Endothelial cell (in vitro differentiated cells): ENCODE measurements around the gene NKD1. TPM values are rescaled to one million over a fixed set of nuclear protein-coding genes. Genes with fewer than 3 reads are reported as not detected.

ENCODE experiments used
- DNase-seq: peaks from one replicate; pipeline ENCODE4 v3.0.0; 2021; ENCODE audit warnings: low spot score
- H3K27ac Mint-ChIP-seq: one replicate; pipeline ENCODE4 v1.8.0; 2021; ENCODE audit warnings: mixed read lengths, inconsistent platforms; ENCODE audit not compliant: unreplicated experiment
- H3K27me3 Mint-ChIP-seq: one replicate; pipeline ENCODE4 v1.8.0; 2021; ENCODE audit warnings: mild to moderate bottlenecking, moderate library complexity, mixed read lengths, inconsistent platforms; ENCODE audit not compliant: unreplicated experiment
- H3K36me3 Mint-ChIP-seq: one replicate; pipeline ENCODE4 v1.8.0; 2021; ENCODE audit warnings: mild to moderate bottlenecking, low read depth, mixed read lengths, inconsistent platforms; ENCODE audit not compliant: unreplicated experiment
- H3K4me1 Mint-ChIP-seq: one replicate; pipeline ENCODE4 v1.8.0; 2021; ENCODE audit warnings: mild to moderate bottlenecking, mixed read lengths, inconsistent platforms; ENCODE audit not compliant: unreplicated experiment
- H3K4me3 Mint-ChIP-seq: one replicate; pipeline ENCODE4 v1.8.0; 2021; ENCODE audit warnings: mild to moderate bottlenecking, mixed read lengths, inconsistent platforms; ENCODE audit not compliant: unreplicated experiment
- H3K9me3 Mint-ChIP-seq: one replicate; pipeline ENCODE4 v1.8.0; 2021; ENCODE audit warnings: mixed read lengths, inconsistent platforms; ENCODE audit not compliant: unreplicated experiment
- CTCF ChIP-seq: fragments of 200-600 bp; sonication (generic); IDR thresholded peaks from one replicate; pipeline ENCODE4 v1.5.0; 2021; ENCODE audit warnings: antibody characterized with exemption; ENCODE audit not compliant: unreplicated experiment
- total RNA-seq: library from RNA; stranded (reverse); fragmentation: NEBNext Ultra II Directional; extraction: Animal tissue kit (Norgen Biotek cat#: 25700); gene quantifications from one replicate; pipeline ENCODE4 v1.2.1, GENCODE V29; 2021; ENCODE audit not compliant: unreplicated experiment

Gene NKD1
- total RNA-seq, 1 donor from 2014 or later, result 2.4 TPM

- TF ChIP-seq CTCF, result no peak
- no peak overlapping the region for H3K4me3 Mint-ChIP-seq
- H3K27ac Mint-ChIP-seq, result no peak overlapping the region
- H3K36me3 Mint-ChIP-seq, result no peaks in the 10 kb centered on the region
- peaks cover 4% of the 10 kb centered on the region for H3K4me1 Mint-ChIP-seq
- H3K9me3 Mint-ChIP-seq, result no peaks in the 10 kb centered on the region
- DNase-seq, result no peak
- peaks cover 11% of the 10 kb centered on the region for H3K27me3 Mint-ChIP-seq
Measured at GRCh38 chr16:50549561-50549915, 1.3 kb downstream of the NKD1 start.

GRCh38 chr16:50550035-50550434 lies 1.8 kb downstream of the NKD1 start:
- no peaks in the 10 kb centered on the region for H3K36me3 Mint-ChIP-seq
- peaks cover under 1% of the 10 kb centered on the region for H3K4me1 Mint-ChIP-seq
- no peak for DNase-seq
- no peak for TF ChIP-seq CTCF
- H3K27ac Mint-ChIP-seq, result no peak overlapping the region
- H3K4me3 Mint-ChIP-seq, result no peak overlapping the region
- H3K9me3 Mint-ChIP-seq, result no peaks in the 10 kb centered on the region
- peaks cover 11% of the 10 kb centered on the region for H3K27me3 Mint-ChIP-seq

- H3K27ac Mint-ChIP-seq, result no peak overlapping the region
- no peak for DNase-seq
- no peaks in the 10 kb centered on the region for H3K36me3 Mint-ChIP-seq
- no peaks in the 10 kb centered on the region for H3K4me1 Mint-ChIP-seq
- no peak overlapping the region for H3K4me3 Mint-ChIP-seq
- peaks cover 10% of the 10 kb centered on the region for H3K27me3 Mint-ChIP-seq
- TF ChIP-seq CTCF, result no peak
- no peaks in the 10 kb centered on the region for H3K9me3 Mint-ChIP-seq
Measured at GRCh38 chr16:50550866-50551641, 2.9 kb downstream of the NKD1 start.

GRCh38 chr16:50552476-50553101 lies 4.4 kb downstream of the NKD1 start:
- no peak for TF ChIP-seq CTCF

GRCh38 chr16:50553182-50553710 lies 5.0 kb downstream of the NKD1 start:
- no peak for TF ChIP-seq CTCF
- H3K4me1 Mint-ChIP-seq, result no peaks in the 10 kb centered on the region
- no peak overlapping the region for H3K4me3 Mint-ChIP-seq
- no peak overlapping the region for H3K27ac Mint-ChIP-seq
- no peak for DNase-seq
- peaks cover 5% of the 10 kb centered on the region for H3K27me3 Mint-ChIP-seq
- H3K36me3 Mint-ChIP-seq, result no peaks in the 10 kb centered on the region
- H3K9me3 Mint-ChIP-seq, result no peaks in the 10 kb centered on the region

More at GRCh38 chr16:50552476-50553101, 4.4 kb downstream of the NKD1 start:
- Mint-ChIP-seq H3K9me3 (no peaks in the 10 kb centered on the region), H3K4me3 (no peak overlapping the region), H3K27me3 (peaks cover 5% of the 10 kb centered on the region), H3K36me3 (no peaks in the 10 kb centered on the region), H3K4me1 (no peaks in the 10 kb centered on the region), H3K27ac (no peak overlapping the region)
- no peak for DNase-seq
